ENCODE results near the gene UTP25. TPM values are rescaled to one million over a fixed set of nuclear protein-coding genes. Genes with fewer than 3 reads are reported as not detected.

The UTP25 gene
- total RNA-seq, 3 donors from 2014 or later (not counting 1 experiment from before 2014, with no cell fraction given): 6.0 to 8.9 (median 8.3) TPM

DNA sequence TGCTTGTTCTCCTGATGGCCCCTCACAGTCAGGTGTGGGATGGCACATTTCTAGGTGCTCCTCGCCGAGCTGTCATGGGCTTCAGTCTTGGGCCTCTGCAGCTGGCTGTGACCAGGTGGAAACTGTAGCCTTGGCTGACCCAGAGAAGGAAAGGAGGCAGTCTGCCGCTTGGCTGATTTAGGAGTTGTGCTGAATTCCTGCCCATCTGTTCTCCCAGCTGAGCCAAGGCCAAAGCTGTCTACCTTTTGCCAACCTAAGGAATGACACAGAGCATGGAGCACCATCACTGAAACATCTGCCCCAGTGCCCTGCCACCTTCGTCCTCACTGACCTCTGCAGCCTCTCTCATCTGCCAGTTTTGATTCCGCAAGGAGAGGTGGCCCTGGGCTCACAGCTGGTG is 27.9 kb downstream of the UTP25 start:
- Mint-ChIP-seq H3K27me3 (ENCODE audit: low read depth in 2 of 2) (no peaks in the 10 kb centered on the region), H3K4me1 (peaks cover 0 to 3% of the 10 kb centered on the region in 2 donors), H3K27ac (no peak overlapping the region), H3K4me3 (no peak overlapping the region), H3K36me3 (peaks cover 7% of the 10 kb centered on the region), H3K9me3 (no peaks in the 10 kb centered on the region)
- Histone ChIP-seq H3K36me3 (ENCODE audit: control insufficient read depth, insufficient read depth, low read length) (peaks cover 36% of the 10 kb centered on the region), H3K9me3 (ENCODE audit: control insufficient read depth, insufficient read depth, low read length) (no peaks in the 10 kb centered on the region), H3K4me1 (ENCODE audit: control insufficient read depth, insufficient read depth, low read length) (no peaks in the 10 kb centered on the region), H3K27me3 (ENCODE audit: control insufficient read depth, insufficient read depth, low read length) (no peaks in the 10 kb centered on the region), H3K27ac (ENCODE audit: low read length) (no peak overlapping the region), H3K4me3 (ENCODE audit: low read length) (no peak overlapping the region)
- TF ChIP-seq, protein P1, sequence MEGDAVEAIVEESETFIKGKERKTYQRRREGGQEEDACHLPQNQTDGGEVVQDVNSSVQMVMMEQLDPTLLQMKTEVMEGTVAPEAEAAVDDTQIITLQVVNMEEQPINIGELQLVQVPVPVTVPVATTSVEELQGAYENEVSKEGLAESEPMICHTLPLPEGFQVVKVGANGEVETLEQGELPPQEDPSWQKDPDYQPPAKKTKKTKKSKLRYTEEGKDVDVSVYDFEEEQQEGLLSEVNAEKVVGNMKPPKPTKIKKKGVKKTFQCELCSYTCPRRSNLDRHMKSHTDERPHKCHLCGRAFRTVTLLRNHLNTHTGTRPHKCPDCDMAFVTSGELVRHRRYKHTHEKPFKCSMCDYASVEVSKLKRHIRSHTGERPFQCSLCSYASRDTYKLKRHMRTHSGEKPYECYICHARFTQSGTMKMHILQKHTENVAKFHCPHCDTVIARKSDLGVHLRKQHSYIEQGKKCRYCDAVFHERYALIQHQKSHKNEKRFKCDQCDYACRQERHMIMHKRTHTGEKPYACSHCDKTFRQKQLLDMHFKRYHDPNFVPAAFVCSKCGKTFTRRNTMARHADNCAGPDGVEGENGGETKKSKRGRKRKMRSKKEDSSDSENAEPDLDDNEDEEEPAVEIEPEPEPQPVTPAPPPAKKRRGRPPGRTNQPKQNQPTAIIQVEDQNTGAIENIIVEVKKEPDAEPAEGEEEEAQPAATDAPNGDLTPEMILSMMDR (IDR thresholded peaks at IDR 0.05): no peak
- no peak for DNase-seq
- intact Hi-C loops (cut with micrococcal nuclease): no loop called here
- ATAC-seq: no peak
- WGBS (ENCODE audit: insufficient coverage): 92% methylated on average over 5 of the region's 5 CpGs

DNA sequence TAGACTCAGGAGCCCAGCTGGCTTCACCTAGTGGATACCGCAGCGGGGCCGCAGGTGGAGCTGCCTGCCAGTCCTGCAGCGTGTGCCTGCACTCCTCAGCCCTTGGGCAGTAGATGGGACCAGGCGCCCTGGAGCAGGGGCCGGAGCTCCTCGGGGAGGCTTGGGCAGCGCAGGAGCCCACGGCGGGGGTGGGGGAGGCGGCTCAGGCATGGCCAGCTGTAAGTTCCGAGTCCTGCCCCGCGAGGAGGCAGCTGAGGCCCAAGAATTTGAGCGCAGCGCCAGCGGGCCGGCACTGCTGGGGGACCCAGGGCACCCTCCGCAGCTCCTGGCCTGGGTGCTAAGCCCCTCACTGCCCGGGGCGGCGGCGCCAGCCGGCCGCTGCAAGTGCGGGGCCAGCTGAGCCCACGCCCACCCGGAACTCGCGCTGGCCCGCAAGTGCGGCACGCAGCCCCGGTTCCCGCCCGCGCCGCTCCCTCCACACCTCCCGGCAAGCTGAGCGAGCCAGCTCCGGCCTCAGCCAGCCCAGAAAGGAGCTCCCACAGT is 30.9 kb downstream of the UTP25 start:
- TF ChIP-seq, protein P1 (IDR thresholded peaks at IDR 0.05): no peak
- WGBS (ENCODE audit: insufficient coverage): 97% methylated on average over 41 of the region's 41 CpGs
- H3K27ac ChIP-seq (ENCODE audit: low read length): no peak overlapping the region
- H3K4me3 ChIP-seq (ENCODE audit: low read length): no peak overlapping the region
- ATAC-seq (no peak), DNase-seq (no peak)
- H3K27ac Mint-ChIP-seq: no peak overlapping the region
- peaks cover 0 to 3% of the 10 kb centered on the region in 2 donors for H3K4me1 Mint-ChIP-seq
- H3K36me3 Mint-ChIP-seq: peaks cover 4% of the 10 kb centered on the region
- H3K27me3 ChIP-seq (ENCODE audit: control insufficient read depth, insufficient read depth, low read length): no peaks in the 10 kb centered on the region
- no peaks in the 10 kb centered on the region for H3K9me3 ChIP-seq (ENCODE audit: control insufficient read depth, insufficient read depth, low read length)
- peaks cover 7% of the 10 kb centered on the region for H3K36me3 ChIP-seq (ENCODE audit: control insufficient read depth, insufficient read depth, low read length)
- H3K9me3 Mint-ChIP-seq: no peaks in the 10 kb centered on the region
- peaks cover 0 to 3% of the 10 kb centered on the region in 2 donors for H3K27me3 Mint-ChIP-seq (ENCODE audit: low read depth in 2 of 2)
- H3K4me3 Mint-ChIP-seq: no peak overlapping the region
- no peaks in the 10 kb centered on the region for H3K4me1 ChIP-seq (ENCODE audit: control insufficient read depth, insufficient read depth, low read length)
- intact Hi-C loops (cut with micrococcal nuclease): no loop called here

DNA sequence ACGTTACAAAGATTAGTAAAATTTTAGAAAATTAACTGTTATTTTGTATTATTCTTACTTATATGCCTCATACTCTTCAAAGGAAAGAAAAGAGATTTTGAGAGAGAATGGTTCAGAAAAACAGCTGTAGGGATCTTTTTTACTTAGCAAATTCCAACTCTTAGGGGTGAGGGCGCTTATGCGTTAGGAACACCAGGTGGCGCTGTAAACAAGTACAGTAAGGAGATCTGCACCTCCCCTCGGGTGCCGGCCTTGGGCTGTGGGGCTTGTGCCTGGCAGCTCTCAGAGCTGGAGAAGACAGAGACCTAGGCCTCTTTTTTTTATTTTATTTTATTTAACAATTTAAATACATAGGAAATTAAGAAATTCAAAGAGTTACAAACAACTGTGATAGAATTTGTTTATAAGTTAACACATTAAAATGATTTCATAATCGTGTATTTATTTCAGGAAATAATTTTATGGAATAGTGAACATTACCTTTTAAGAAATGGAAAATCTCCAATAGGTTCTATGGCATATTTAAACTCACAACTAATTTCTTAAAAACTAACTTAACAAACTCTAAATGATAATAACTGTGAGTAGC is 32.6 kb downstream of the UTP25 start:
- H3K4me1 Mint-ChIP-seq: no peaks in the 10 kb centered on the region
- H3K36me3 Mint-ChIP-seq: no peaks in the 10 kb centered on the region
- TF ChIP-seq, protein P1 (IDR thresholded peaks at IDR 0.05): peak; percentile 95
- H3K27me3 Mint-ChIP-seq (ENCODE audit: low read depth in 2 of 2): peaks cover 0 to 3% of the 10 kb centered on the region in 2 donors
- H3K4me1 ChIP-seq (ENCODE audit: control insufficient read depth, insufficient read depth, low read length): no peaks in the 10 kb centered on the region
- intact Hi-C loops (cut with micrococcal nuclease): loop anchor here (1.0 kb wide), 1 partner anchor 451 kb away; no protein-coding TSS in a partner anchor
- no peaks in the 10 kb centered on the region for H3K9me3 Mint-ChIP-seq
- peak; percentile 82 to 94 (median 82) for ATAC-seq
- WGBS (ENCODE audit: insufficient coverage): 1% methylated on average over 5 of the region's 7 CpGs
- H3K36me3 ChIP-seq (ENCODE audit: control insufficient read depth, insufficient read depth, low read length): no peaks in the 10 kb centered on the region
- no peaks in the 10 kb centered on the region for H3K9me3 ChIP-seq (ENCODE audit: control insufficient read depth, insufficient read depth, low read length)
- no peak overlapping the region for H3K4me3 ChIP-seq (ENCODE audit: low read length)
- no peak overlapping the region for H3K27ac ChIP-seq (ENCODE audit: low read length)
- H3K27me3 ChIP-seq (ENCODE audit: control insufficient read depth, insufficient read depth, low read length): no peaks in the 10 kb centered on the region
- H3K27ac Mint-ChIP-seq: no peak overlapping the region
- H3K4me3 Mint-ChIP-seq: no peak overlapping the region
- DNase-seq: peak; percentile 38 to 88

DNA sequence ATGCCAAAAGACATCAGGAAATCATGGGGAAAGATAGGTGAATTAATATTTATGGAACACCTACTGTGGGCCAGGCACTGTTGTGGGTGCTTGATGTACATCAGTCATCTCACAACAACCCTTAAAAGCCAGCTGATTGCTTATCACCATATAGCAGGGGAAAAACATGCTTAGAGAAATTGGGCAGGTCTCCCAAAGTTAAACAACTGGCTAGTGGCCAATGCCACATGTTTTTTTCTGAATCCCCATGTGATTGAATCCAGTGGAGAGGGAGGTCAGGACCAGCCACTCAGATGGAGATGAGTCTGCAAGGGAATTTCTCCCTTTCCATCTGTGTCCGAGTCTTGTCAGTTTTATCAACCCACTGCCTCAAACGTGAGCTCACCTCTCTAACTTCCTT is 33.5 kb downstream of the UTP25 start:
- Histone ChIP-seq H3K27ac (ENCODE audit: low read length) (no peak overlapping the region), H3K4me3 (ENCODE audit: low read length) (no peak overlapping the region), H3K9me3 (ENCODE audit: control insufficient read depth, insufficient read depth, low read length) (no peaks in the 10 kb centered on the region), H3K36me3 (ENCODE audit: control insufficient read depth, insufficient read depth, low read length) (no peaks in the 10 kb centered on the region), H3K27me3 (ENCODE audit: control insufficient read depth, insufficient read depth, low read length) (no peaks in the 10 kb centered on the region), H3K4me1 (ENCODE audit: control insufficient read depth, insufficient read depth, low read length) (no peaks in the 10 kb centered on the region)
- Mint-ChIP-seq H3K4me3 (no peak overlapping the region), H3K36me3 (no peaks in the 10 kb centered on the region), H3K27ac (no peak overlapping the region), H3K4me1 (no peaks in the 10 kb centered on the region), H3K27me3 (ENCODE audit: low read depth in 2 of 2) (peaks cover 5 to 6% of the 10 kb centered on the region in 2 donors), H3K9me3 (no peaks in the 10 kb centered on the region)
- ATAC-seq: no peak
- intact Hi-C loops (cut with micrococcal nuclease): no loop called here
- 64% methylated on average over 2 of the region's 2 CpGs for WGBS (ENCODE audit: insufficient coverage)
- TF ChIP-seq, protein P1 (IDR thresholded peaks at IDR 0.05): no peak
- DNase-seq: no peak

All from natural killer cell (primary cell).